GM21360 (cell line): ENCODE data around the gene PLXNA4.

ENCODE experiments used
- ATAC-seq: cut with Tn5 transposase; IDR thresholded peaks from one replicate; pipeline ENCODE4 v1.9.1; 2021; ENCODE audit warnings: mild to moderate bottlenecking, moderate library complexity; ENCODE audit not compliant: unreplicated experiment

PLXNA4 gene

DNA sequence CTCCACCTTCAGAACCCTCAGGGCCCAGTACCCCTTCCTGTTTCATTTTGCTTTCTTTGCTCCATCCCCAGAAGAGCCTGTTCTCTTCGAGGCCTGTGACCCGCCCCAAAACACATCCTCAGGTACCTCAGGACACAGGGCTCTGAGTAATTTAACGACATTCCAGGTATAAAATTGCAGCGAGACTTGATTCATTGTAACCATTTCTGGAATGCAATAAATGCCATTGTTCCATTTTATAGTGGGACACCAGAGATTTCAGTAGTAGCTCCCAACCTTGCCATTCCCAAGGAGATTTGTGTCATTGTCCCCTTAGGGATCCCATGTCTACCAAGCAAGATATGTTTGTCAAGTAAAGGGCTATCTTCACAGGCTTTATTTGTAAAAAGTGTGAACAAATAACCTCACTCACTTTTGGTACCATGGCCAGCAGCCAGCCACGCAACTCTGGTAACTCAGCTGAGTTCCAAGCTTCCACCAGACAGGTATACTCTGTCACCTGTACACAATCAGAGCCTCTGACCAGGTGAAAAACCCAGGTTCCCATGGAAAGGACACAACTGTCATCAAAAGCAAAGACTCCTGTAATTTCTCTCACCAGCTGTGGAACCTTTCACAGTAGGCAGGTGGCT lies 441.3 kb downstream of the PLXNA4 start:
- ATAC-seq = no peak

DNA sequence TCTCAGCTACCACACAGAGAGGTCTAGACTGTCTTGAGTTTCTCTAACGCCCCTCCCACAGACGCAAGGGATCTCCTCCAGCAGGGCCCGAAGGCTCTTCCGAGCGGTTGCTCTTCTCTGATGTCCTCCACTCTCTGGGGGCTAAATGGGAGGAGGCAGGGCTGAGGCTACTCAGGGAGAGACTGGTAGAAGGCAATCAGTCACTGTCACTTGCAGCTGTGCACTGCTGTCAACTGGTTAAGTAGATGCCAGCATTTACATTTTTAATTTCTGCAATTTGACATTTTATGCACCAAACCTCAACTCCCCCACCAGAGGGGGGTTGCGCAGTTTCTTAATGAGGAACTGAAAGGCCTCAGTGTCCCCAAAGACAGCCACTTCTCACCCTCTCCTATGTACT lies 442.8 kb downstream of the PLXNA4 start:
- ATAC-seq = no peak

DNA sequence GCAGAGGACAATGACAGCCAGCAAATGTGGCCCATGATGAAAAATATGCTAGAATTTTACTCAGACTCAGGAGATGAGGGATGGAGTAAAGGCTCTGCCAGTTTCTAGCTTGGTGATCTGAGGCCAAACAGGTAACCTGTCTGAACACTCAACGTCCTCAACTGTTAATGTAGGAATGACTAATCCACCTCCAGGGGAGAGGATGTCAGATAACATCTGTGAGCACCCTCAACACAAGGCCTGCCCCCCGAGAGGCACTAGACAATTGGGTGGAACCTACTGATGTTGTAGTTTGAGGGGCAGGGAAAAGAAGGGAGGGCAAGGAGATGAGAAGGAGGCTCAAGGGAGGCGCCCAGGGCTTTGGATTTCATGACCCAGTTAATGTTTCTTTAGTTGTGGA lies 445.1 kb downstream of the PLXNA4 start:
- no peak for ATAC-seq

DNA sequence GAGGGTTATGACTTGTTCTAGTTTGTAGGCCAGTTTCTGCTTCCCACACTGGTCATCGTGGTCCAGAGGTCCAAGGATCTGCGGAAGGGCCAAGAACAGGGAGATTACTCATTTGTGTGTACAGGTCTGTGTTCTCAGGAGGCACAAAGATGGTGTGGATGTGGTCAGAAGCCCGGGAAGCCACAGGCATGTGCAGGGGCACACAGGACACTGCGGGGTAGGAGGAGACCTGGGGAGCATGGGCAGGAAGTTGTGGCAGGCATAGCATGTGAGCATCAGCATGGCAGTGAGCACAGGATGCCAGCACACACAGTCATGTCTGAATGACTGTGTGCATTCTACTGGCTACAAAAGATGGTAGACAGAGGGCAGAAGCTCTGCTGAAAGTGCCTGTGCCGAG lies 445.8 kb downstream of the PLXNA4 start:
- ATAC-seq = no peak

DNA sequence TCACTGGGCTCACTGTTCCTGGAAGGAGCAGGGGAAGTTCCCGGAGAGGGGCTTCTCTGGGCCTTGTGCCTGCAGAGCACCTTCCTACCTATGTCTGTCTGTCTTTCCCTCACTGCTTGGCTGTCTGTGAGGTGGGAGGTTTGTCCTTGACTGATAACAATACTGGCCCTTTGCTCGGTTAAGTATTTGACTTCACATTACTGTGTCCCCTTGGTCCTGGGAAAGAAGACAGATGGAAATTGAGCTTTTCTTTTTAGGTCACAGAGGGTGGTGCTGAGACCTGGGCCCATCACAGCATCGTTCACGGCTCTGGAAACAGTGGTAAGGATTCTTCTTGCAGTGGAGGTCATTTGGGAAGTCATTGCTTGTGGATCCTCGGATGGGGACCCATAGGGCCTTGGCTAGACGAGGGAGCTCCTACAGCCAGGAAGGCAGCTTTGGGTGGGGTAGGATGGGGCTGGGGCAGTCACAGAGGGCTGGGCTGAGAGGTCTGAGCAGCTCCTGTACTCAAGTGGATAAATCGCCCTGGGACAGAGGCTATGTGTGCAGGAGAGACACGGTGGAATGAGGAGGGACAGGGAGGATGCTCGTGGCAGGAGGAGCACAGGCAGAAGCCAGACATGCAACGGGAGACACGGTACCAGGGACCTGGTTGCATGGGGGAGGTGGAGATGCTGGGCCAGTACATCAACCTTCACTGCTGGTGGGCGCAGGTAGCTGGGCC lies 450.2 kb downstream of the PLXNA4 start:
- ATAC-seq = no peak

DNA sequence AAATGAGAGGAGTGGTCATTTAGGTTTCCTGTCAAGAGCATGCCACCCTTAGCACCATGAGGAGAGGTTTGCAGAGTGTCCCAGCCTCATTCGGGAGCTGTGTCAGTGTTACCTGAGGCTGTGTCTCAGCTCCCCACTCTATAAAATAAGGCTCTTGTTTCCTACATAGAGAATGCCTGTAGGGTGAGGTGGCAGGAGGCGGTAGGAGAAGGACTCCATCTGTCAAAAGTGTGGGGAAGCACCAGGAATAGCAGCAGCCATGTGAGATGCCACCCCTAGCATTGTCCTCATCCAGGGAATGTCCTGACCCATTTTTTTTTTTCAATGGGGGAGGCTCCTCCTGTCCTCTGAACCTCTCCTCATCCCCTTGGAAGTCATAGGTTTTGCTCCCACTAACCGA lies 451.2 kb downstream of the PLXNA4 start:
- ATAC-seq = no peak

DNA sequence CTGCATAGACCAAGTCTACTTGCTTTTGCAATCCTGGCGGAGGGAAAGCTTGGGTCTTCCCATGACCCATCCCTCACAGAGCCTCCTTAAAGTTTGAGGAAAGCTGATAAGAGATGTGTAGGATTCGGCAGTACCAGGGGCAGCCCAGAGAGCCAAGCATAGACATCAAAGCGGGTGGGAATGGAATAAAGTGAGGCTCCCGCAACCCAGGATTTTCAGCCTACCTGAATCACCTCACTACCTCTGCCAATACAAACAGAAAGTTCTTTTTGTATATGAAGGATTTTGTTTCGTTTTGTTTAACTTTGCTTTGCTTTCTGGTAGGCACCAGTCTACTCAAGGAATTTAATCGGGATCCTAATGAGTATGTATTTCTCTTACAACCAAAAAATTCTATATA lies 451.7 kb downstream of the PLXNA4 start:
- ATAC-seq = no peak

DNA sequence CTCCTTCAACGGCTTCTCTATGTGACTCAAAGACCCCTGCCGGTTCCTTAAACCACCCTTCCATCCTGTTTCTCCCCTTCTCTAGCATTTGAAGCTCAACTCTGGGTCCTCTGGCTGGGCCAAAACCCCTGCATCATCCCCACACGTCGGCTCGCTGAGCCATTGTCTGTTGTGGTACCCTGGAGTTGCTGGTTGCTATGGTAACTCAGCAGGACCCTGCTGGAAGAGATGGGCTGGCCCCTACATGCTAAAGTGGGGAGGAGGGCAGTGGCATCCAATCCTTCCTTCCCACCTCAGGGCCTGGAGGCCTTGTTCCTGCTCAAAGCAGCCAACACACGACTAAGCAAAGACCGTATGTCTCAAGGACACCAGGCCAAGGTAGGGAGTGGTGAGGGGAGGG lies 452.5 kb downstream of the PLXNA4 start:
- no peak for ATAC-seq

DNA sequence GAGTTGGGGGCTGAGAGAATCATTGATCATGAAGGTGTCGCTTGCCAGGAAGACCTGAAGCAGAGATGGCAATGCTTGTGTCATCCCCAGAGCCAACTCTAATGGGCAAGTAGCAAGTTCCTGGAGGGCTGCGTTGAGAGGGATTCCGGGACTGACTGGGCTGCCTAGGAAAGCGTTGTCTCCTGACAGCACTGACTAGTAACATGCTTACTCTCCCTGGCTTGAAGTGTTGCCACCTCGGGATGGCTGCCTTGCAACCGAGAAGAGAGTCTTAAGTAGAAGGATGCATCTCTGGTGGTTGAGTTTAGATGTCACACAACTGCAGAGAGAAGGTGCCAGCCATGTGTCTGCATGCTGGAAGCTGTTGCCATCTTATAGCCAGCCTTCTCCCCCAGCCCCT lies 453.4 kb downstream of the PLXNA4 start:
- ATAC-seq = no peak

DNA sequence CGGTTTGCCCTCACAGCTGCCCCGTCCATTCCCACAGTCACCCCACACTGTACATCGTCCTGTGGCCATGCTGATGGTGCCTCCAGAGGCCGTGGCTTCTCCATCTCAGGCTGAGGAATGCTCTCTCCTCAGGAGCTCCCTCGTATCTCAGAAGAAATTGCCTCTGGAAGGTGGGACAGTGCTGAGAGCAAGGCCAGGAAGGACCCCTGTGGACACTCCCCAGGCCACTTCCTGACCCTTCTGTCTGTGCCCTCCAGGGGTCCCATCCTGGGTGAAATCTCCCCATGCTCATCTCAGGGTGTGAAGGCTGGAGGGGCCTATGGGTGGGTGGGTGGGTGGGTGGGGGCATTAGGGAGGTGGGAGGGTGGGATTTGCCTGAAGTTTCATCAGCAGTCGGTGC lies 454.3 kb downstream of the PLXNA4 start:
- ATAC-seq = no peak

DNA sequence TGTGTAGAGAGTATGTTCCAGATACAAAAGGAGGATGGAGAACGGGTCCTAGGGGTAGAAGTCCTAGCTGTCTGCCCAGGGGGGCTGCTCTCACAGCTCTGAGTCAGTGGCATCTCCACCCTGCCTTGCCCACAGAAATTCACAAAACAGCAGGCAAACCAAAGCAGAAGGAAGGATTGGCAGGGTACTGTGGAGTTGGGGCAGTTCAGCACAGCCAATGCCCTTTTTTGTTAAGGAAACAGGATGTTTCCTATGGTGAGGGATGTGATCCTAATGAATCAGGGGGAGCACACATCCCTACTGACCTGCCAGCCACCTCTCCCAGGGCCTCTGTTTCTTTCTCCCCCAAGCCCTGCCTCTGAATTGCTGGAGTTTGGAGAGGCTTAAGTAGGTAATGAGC lies 457.6 kb downstream of the PLXNA4 start:
- ATAC-seq = no peak

DNA sequence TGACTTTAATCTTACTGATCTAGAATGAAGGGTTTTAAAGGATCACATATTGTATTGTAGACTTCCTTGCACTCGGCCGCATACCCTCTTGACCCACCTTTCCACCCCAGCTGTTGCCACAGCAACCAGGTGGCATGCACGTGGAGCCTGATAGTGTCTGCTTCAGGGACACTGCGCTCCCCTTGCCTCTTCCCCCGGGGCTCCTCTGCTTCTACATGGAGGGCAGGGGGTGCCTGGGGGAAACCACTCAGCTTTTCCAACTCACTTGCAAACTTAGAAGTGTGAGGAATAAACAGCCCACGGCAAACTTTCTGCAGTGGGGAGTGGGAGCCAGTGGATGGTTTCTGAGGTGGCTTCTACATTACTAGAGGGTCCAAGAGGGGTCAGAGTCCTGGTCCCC lies 458.6 kb downstream of the PLXNA4 start:
- ATAC-seq = no peak

DNA sequence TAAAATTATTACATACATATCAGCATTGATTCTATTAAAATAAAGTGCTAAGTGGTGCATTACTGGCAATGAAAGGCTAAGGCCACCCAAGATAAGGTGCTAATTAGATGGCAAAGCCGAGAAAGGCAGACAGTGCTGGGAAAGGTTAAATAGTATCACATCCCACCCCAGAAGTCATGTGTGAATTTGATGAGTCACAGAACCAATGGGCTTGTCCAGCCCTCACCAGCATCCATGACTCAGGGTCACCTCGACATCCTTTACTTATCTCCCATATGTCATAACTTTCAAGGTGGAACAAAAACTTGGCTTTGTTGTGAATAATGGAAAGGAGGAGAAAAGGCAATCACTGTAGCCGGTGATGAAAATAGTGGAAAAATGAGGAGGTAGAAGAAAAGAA lies 459.1 kb downstream of the PLXNA4 start:
- ATAC-seq = no peak

DNA sequence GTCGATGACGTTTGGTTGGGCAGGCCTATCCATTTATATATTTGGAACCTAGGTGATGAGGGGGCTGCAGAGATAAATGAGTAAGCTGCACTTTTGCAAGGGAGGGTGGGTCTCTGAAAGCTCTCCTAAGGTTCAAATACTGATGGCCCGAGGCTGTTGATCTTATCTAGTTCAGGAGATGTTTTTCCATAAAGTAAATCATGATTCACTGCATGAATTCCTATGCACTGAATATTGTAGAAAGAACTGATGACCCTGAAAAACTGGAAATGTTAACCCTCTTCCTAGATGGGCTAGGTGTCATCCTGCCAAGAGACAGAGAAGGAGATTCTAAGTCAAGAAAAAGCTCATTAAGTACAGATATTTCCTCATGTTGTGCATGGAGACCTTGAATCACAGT lies 459.9 kb downstream of the PLXNA4 start:
- ATAC-seq = no peak

DNA sequence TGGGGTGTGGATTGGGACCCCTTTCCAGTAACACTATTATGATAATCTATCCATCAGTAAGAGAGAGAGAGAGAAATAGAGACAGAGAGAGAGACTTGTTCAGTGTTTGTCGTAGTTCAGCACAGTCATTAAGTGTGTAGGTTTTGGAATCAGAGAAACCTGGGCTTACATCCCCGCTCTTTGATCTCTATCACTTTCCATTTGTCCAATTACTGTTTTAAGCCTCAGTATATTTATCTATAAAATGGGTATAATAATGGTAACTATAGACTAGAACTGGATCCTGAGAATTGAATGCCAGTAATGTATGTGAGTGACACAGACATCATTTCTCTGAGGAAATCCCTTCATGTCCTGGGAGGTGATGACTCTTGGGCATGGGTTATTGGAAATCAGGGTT lies 460.5 kb downstream of the PLXNA4 start:
- no peak for ATAC-seq

DNA sequence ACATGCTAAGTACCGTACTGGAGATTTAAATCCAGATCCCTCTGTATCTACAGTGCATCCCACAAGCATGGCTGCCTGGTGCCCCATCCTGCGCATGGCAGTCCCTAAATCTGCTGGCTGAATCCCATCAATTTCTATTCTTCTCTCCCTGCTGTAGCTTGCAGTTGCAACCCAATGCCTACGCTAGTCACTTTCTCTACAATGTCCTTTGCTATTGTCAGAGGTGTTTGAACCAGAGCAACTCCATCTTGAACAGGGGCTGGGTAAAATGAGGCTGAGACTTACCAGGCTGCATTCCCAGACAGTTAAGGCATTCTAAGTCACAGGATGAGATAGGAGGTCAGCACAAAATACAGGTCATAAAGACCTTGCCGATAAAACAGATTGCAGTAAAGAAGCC lies 461.2 kb downstream of the PLXNA4 start:
- no peak for ATAC-seq

DNA sequence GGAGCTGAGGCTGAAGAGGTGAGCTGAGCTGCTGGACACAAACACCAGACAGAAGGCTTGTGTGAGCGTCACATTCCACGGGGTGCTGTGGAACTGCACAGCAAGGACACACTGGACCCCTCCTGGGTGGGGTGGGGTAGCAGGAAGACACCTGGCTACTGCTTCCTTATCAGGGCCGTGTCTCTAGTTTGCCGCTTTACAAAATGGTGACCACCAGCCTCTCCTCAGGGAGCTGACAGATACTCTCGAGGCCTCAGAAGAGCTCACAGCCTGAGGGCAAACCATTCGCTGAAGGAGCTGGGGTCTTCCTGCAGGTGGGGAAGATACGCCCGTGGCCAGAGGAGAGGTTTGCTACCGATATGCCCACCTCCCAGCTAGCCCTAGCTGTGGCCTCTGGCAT lies 461.9 kb downstream of the PLXNA4 start:
- no peak for ATAC-seq

DNA sequence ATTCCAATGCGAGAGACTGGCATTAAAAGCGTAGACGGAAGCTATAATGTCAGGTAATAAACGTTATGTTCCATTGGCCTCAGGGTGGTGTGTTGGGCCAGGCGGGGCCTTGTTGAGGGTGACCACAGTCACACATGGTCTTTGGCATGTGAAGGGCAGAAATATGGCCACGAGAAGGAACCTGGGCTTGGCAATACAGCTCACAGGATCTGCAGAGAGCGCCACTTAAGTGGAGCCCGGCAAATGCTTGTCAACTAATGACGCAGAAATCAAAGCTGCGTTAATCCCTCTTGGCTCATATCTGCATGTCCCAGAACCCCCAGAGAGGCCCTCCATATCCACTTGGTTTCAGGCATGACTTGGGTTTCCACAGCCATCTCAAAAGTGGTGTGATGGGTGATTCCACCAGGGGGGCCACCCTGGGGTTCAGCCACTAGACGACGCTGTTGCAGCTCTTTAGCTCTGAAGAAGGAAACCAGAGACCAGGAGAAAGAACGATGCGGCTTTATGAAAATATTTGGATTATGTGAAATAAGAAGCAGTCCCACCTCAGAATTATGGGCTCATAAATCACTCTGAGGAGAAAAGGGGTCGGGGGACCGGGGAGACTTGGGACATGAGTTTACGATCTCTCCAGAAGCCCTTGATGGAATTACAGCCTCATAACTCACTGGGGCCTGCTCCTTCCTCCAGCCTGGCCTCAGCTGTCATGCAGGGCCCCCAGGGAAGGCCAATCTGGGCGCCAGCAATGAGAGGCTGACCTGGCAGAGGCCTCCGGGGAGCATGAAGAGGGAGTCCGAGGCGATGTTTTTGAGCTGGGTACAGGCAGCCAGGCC lies 462.5 kb downstream of the PLXNA4 start:
- no peak for ATAC-seq

DNA sequence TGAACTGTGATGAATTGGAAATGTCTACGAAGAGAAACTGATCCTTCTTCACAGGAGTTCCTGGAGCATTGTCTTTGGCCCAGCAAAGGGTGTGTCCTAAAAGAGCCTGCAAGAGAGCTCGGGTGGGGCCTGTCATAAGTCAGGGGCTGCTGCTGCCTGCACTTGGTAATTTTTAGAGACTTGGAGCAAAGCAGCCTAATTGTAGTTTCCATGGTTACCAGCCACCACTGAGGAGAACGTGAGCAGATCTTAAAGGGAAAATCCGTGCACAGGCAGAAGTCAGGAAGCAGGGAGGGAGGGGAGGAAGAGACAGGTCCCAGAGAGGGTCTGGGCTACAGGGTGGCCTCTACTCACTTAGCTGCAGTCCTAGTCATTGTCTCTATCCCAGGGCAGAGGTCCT lies 463.6 kb downstream of the PLXNA4 start:
- ATAC-seq = no peak

DNA sequence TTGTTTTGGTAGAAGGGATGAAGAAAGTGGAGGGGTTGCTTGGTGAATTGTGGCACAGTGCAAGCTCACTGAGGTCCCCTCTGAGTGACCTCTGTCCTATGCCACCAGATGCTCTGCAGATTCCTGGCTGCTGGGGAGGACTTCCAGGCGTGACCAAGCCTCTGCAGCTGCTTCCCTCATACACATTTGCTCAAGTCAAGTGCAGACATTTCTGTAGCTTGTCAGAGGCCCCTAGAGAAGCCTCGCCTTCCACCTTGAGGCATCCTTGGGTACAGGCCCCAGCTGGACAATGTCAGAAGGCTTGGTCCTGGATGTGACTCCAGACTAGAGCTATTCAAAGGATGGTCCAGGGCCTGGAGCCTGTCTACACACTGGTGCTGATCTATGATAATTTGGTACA lies 464.2 kb downstream of the PLXNA4 start:
- no peak for ATAC-seq

DNA sequence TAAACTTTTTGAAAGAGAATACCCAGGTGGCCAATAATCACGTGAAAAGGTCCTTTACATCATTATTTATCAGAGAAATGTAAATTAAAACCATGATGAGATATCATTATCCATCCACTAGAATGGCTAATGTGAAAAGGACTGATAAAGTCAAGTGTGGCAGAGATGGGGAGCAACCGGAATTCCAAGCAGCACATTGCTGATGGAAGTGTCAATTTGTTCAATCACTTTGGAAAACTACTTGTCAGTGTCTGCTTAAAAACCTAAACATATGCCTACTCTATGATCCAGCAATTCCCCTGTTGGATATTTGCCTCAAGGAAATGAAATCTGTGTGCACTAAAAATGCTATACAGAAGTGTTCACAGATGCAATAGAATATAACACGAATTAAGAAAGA lies 465.6 kb downstream of the PLXNA4 start:
- no peak for ATAC-seq

DNA sequence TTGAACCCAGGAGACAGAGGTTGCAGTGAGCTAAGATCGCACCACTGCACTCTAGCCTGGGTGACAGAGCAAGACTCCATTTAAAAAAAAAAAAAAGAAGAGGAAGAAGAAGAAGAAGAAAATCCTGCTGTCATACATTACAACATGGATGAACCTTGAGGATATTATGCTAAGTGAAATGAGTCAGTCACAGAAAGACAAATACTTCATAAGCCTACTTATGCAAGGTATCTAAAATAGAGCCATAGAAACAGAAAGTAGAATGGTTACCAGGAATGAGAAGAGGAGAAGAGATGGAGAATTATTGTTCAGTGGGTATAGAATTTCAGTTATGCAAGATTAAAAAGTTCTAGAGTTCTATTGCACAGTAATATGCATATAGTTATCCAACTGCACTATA lies 466.5 kb downstream of the PLXNA4 start:
- ATAC-seq = no peak
